GDM1 (cell line): ENCODE results near the gene HSPB9.
"Not testable (repeated sequence)": the region's sequence is repeated elsewhere in the genome, so short reads cannot be mapped to it uniquely, and the experiment has no call there.

Experiments
- DNase-seq: peaks from one replicate; lab custom pipeline; 2025; lab: John Stamatoyannopoulos, UW

The HSPB9 gene

GRCh38 chr17:42143138-42143537 lies 20.5 kb downstream of the HSPB9 start:
- DNase-seq: not testable (repeated sequence)

DNA sequence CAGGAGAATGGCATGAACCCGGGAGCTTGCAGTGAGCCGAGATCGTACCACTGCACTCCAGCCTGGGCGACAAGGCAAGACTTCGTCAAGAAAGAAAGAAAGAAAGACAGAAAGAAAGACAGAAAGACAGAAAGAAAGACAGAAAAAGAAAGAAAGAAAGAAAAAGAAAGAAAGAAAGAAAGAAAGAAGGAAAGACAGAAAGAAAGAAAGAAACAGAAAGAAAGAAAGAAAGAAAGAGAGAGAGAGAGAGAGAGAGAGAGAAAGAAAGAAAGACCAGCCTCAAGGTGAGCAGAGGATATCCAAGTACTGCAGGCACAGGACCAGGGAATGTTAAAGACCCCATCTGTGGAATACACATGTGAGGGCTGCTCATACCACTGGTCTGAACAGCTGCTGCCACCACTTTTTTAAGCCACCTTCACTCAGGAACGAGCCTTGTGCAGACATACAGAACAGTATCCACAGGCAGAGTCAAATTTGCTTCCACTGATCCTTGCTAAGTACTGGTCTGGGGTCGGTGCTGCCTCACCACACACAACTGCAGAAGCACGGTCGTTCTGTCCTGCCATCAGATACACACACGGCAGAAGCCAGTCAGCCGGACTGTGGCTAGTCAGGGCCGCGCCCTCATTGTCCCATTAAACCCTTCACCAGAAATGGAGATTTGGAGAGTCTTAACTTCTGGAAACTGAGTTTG lies 24.5 kb downstream of the HSPB9 start:
- DNase-seq: no peak

GRCh38 chr17:42153919-42154742 lies 31.5 kb downstream of the HSPB9 start:
- no peak for DNase-seq

DNA sequence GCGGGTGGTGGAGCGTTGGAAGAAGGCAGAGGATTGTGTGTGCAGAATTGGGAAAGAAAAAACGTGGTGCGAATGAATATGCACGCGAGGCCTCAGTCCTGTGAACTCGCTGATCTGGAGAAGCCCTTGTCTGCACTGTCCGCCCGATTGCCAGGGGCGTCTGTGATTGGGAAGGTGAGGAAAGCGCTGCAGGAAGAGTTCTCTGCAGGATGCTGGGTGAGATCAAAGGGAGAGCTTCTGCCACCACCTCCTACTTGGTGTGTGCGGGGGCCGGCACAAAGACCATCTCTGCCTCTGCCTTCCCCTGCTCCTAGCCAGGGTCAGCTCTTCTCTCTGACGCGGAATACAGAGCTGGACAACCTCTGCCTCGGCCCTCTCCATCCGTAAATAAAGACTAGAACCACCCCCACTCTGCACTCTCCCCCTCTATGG lies 33.0 kb downstream of the HSPB9 start:
- no peak for DNase-seq

DNA sequence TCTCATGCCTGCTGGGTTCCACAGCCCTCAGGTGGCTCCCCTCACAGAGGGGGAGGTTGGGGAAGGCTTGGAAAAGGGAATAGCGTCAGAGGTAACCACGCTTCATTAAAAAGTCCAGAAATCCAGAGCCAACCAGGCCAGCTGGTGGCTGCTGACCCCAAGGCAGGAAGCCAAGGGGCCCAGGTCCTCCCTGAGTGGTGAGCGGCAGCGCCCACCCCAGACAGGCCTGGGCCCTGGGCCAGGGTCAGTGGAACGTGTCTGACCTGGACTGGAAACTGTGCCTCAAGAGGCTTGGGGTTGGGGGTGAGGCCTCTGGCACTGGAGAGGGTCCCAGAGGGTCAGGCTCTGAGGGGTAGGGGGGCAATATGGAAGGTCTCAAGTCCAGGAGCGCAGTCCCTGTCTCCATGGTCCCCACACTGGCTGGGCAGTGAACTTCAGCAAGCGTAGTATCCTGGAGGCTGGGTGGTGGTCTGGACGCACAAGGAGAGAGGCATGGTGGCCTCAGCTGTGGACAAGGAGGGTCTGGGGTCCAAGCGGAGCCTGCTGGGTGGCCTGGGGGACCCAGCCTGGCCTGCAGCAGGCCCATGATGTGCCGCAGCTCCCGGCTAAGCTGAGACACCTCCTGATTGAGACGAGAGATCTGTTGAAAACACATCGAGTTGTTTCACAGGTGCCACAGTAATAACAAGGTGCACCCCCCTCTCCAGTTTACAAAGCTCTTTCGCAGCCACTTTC lies 37.4 kb downstream of the HSPB9 start:
- no peak for DNase-seq

- DNase-seq: no peak
Measured at GRCh38 chr17:42160531-42160910, 37.9 kb downstream of the HSPB9 start.

DNA sequence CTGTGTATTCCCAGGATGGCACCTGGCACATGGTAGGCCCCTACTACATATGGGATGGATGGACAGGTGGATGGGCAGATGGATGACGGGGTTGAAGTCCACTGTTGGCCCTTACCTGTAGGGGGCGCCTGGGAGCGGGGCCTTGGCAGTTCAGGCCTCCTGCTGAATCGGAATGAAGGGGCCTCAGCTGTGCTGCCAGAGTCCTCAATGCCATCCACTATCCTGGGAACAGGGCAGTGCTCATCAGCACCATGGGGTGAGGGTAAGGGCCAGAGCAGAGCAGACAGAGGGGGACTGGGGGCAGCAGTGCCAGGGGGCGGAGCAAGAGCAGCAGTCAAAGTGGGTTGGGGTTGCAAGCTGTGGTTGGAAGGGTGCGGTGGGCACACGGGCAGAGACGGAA lies 40.5 kb downstream of the HSPB9 start:
- no peak for DNase-seq

DNA sequence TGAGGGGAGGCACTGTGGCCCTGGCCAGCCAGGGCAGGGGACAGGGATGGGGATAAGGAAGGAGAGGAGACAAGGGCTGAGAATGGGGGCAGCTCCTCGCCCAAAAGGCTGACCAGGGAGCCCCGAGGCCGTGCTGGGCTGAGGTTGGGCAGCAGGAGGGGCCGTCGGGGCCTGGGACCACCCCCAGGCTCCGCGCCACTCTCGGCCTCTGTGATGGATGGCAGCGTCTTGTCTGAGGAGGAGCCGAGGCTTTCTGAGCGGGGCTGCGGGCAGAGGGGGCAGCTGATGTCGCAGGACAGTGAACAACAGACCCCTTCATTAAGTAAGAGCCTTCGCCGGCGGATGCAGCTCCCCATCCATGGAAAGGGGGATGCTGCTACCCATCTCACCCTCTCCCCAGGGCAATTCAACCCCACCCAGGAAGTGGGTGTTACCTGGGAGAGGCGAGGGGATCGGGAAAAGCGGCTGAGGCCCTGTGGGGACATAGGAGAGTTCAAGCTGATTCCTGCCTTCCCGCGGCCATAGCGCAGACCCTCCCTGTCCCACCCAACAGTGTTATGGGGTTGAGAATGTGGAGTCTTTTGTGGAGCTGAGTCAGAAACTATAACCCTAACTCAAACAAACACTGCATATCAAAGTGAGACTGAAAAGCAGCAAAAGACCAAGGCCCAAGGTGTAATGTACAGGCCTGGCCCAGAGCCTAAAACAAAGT lies 41.2 kb downstream of the HSPB9 start:
- no peak for DNase-seq

GRCh38 chr17:42165751-42166150 lies 43.1 kb downstream of the HSPB9 start:
- DNase-seq: no peak

GRCh38 chr17:42166196-42166763 lies 43.7 kb downstream of the HSPB9 start:
- no peak for DNase-seq

GRCh38 chr17:42167807-42168206 lies 45.2 kb downstream of the HSPB9 start:
- no peak for DNase-seq

DNA sequence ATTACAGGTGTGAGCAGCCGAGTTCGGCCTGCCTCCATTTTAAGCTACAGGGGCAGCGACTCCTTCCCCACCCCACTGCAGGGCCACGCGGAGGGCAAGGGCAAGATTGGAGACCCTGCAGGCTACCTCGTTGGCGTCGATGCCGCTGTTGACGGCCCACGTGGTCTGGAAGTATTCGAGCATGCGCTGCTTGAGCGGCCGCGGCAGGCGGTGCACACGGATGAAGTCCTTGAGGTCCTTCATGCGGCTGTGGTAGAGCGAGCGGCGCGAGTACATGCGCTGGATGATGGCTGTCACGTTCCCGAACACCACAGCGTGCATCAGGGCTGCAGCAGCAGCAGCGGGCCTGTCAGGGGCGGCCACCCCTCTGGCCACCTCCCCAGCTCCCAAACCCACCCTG lies 46.7 kb downstream of the HSPB9 start:
- no peak for DNase-seq

- no peak for DNase-seq
Measured at GRCh38 chr17:42171831-42172230, 49.2 kb downstream of the HSPB9 start.
